ENCODE results near the gene ARFGEF3.

The ARFGEF3 gene

GRCh38 chr6:138246650-138247440 is 85.1 kb downstream of the ARFGEF3 start:
- no peak for DNase-seq

DNA sequence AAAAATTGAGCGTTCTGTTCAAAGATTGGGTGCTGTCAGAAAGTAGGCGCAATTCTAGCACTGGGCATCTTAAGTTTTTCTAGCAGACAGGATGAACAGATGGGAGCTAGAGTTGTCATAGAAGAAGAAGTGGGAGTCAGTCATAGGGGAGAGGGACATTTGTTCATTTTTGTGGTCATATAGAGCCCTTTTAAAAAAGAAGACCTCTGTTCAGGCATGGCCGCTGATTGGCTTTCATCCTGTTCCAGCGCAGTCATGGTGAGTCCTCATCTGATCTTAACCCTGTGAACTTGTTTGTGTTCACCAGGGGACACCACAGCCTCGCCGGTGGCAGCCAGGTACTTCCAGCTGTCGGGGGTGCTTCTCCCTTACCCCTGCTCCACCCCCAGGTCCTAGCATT is 86.3 kb downstream of the ARFGEF3 start:
- no peak for DNase-seq

GRCh38 chr6:138248878-138249277 is 87.1 kb downstream of the ARFGEF3 start:
- DNase-seq: no peak

DNA sequence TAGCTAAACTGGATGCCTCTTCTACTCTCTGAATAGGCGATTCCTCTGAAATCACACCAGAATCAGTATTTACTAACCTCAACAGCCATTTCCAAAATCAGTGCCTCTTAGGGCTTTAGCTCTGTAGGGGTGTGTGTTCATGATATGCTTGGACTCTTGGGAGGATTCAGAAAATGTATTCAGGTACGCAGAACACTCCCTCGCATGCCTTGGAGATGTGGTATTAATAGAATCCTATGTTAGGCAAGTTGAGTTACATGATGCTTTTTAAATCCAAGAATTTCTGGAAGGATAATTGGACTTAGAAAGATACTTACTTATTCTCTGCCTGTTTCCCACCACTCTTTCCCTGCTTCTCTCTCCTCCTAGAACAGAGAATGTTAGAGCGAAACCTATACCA is 88.3 kb downstream of the ARFGEF3 start:
- DNase-seq: no peak

DNA sequence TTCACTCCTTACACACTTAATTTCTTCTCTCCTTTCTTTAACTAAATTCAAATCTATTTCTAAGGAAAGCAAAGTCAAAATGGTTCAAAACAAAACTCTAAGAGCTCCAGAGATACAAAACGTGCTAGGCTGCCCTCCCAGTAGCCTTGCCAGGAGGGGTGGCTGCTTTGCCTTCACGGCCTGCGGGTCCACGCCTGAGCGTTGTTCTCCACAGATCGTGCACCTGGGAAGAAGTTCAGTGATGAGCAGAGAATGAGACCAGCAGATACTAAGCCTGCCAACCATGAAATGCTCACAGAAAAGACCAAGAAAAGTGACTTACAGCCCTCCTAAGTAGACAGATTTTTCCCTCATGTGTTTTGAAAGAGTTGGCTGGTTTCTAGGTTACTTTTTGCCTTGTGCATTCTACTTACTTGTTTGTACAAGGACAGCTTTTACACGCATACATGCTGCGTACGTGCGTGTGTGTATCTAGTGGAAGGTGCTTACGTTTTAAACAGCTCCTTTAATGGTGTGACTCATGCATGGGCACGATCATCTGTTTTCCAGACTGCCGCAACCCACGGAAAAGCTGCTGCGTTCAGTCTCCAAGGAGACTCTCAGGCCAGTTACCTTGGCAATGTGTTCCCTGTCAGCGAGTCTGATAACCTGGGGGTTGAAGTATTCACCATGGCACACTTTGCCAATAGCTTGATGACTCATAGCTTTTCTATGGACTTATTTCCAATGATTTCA is 88.9 kb downstream of the ARFGEF3 start:
- no peak for DNase-seq

- no peak for DNase-seq
These were observed 92.0 kb downstream of the ARFGEF3 start for GRCh38 chr6:138253731-138254130.

- DNase-seq: no peak
These were observed 93.7 kb downstream of the ARFGEF3 start for GRCh38 chr6:138255443-138255842.

- DNase-seq: no peak
These were observed 95.9 kb downstream of the ARFGEF3 start for GRCh38 chr6:138257638-138258040.

DNA sequence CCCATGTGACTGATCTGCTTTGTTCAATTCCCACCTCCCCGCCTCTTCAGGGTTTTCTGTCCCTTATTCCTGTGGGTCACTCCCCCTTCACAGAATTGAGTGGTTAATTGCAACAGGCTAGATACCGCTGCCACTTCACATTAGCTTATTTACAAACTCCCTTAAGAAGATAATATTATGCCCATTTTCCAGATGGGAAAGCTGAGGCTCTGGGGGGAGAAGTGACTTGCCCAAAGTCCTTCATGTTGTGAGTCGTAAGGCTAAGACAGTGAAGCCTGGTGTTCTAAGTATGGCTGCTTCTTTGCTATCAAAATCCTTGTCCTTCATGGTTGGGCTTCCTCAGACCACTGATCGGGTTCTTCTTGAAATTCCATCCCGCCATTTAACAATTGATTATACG is 96.5 kb downstream of the ARFGEF3 start:
- DNase-seq: no peak

- DNase-seq: no peak
These were observed 97.3 kb downstream of the ARFGEF3 start for GRCh38 chr6:138258991-138259390.

GRCh38 chr6:138261116-138261780 is 99.5 kb downstream of the ARFGEF3 start:
- no peak for DNase-seq

- DNase-seq: no peak
These were observed 102.2 kb downstream of the ARFGEF3 start for GRCh38 chr6:138263963-138264362.

DNA sequence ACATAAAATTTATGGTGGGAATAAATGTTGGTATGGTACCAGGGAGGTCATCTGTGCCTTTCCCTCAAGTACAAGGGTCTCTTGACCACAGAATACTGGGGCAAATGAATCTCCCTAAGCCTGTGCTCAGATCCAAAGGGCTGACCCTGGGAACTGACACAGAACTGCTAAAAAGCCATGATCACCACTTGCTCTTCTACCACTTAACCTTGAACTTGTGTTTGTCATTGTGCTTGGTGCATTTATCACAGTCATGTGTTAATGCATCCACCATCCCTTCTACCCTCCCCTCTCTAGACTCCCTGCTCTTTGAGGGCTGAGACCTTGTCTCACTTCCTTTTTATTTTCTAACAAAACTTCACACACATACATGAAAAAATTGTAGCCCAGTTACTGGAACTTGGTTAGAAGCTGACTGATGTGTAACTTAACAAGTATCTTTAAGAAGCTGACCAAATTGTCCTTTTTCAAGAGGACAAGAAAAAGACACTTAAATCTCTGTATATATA is 102.7 kb downstream of the ARFGEF3 start:
- no peak for DNase-seq

DNA sequence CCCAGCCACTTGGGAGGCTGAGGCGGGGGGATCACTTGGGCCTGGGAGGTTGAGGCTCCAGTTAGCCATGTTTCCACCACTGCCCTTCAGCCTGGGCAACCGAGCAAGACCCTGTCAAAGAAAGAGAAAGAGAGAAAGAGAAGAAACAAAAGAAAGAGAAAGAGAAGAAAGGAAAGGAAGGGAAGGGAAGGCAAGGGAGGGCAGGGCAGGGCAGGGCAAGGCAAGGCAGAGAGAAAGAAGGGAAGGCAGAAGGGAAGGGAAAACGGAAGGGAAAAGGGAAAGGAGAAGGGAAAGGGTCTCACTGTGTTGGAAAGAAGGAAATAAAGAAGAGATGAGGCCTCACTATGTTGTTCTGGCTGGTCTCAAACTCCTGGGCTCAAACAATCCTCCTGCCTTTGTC is 104.4 kb downstream of the ARFGEF3 start:
- DNase-seq: no peak

- DNase-seq: no peak
These were observed 106.5 kb downstream of the ARFGEF3 start for GRCh38 chr6:138267971-138268895.

DNA sequence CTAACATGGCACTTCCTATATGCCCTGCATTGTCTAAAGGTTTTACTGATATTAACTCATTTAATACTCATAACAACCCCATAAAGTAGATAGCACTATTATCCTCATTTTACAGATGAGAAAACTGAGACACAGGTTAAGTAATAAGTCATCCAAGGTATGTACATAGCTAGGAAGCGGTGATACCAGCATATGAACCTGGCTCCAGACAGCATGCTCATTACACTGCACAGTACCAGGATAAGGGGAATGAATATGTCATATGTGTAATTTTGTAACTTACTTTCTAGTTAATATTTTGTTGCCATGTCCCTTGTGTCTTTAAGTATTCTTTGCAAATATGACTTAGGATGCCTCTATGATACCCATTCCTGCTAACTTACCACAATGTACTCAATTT is 109.7 kb downstream of the ARFGEF3 start:
- no peak for DNase-seq

- DNase-seq: no peak
These were observed 111.0 kb downstream of the ARFGEF3 start for GRCh38 chr6:138272533-138273315.

- DNase-seq: no peak
These were observed 114.2 kb downstream of the ARFGEF3 start for GRCh38 chr6:138275976-138276375.

GRCh38 chr6:138277835-138278234 is 116.1 kb downstream of the ARFGEF3 start:
- no peak for DNase-seq

GRCh38 chr6:138278326-138278725 is 116.6 kb downstream of the ARFGEF3 start:
- DNase-seq: no peak

GRCh38 chr6:138285800-138286199 is 124.1 kb downstream of the ARFGEF3 start:
- no peak for DNase-seq

- DNase-seq: no peak
These were observed 125.0 kb downstream of the ARFGEF3 start for GRCh38 chr6:138286698-138287097.
